Measurements from ENCODE around the gene DGKH. TPM values are rescaled to one million over a fixed set of nuclear protein-coding genes. Genes with fewer than 3 reads are reported as not detected.

The DGKH gene
- total RNA-seq, 2 experiments from 2014 or later: 6.0 TPM

DNA sequence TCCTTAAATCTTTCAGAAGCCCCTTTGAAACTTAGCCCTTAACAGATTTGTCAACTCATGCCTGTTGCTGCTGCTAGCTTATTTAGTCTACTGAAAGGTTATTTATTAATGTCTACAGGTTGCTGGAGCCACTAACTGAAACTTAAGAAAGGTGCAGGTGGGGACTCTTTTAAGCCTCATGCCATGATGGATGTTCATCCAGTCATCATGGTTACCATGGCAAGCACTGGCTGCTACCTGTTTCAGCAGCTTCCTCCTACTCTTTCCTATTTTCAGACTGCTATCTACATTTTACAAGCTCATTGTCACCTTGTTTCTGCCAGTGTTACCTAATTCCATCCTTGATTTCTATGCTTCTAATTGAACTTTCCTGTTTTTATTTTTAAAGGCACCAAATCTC is 27.1 kb downstream of the DGKH start:
- Histone ChIP-seq H3K27me3 (ENCODE audit: control insufficient read depth in 1 of 2, insufficient read depth in 2 of 2, low read length in 2 of 2) (no peaks in the 10 kb centered on the region), H3K36me3 (ENCODE audit: insufficient read depth, low read length) (no peaks in the 10 kb centered on the region), H3K9me3 (ENCODE audit: control insufficient read depth in 1 of 2, insufficient read depth in 1 of 2, low read length in 2 of 2) (no peaks in the 10 kb centered on the region), H3K4me3 (ENCODE audit: low read length) (no peak overlapping the region), H3K4me1 (ENCODE audit: insufficient read depth, low read length) (peaks cover 3% of the 10 kb centered on the region), H3K27ac (ENCODE audit: low read depth in 1 of 2, low read length in 2 of 2) (no peak overlapping the region)
- ChIA-PET POLR2A (interaction anchor here (1.2 kb wide), 1 partner anchor 28 kb away, joined by 3 read pairs; no protein-coding TSS in a partner anchor), CTCF (no interaction called here)
- DNase-seq (no peak), ATAC-seq (ENCODE audit: poor library complexity) (no peak)
- Mint-ChIP-seq H3K27ac (no peak overlapping the region), H3K27me3 (no peaks in the 10 kb centered on the region), H3K36me3 (ENCODE audit: low read depth) (no peaks in the 10 kb centered on the region), H3K4me3 (no peak overlapping the region), H3K4me1 (ENCODE audit: low read depth) (peaks cover 46% of the 10 kb centered on the region), H3K9me3 (no peaks in the 10 kb centered on the region)
- intact Hi-C loops (cut with DNase I, micrococcal nuclease): no loop called here
- TF ChIP-seq, protein P1, sequence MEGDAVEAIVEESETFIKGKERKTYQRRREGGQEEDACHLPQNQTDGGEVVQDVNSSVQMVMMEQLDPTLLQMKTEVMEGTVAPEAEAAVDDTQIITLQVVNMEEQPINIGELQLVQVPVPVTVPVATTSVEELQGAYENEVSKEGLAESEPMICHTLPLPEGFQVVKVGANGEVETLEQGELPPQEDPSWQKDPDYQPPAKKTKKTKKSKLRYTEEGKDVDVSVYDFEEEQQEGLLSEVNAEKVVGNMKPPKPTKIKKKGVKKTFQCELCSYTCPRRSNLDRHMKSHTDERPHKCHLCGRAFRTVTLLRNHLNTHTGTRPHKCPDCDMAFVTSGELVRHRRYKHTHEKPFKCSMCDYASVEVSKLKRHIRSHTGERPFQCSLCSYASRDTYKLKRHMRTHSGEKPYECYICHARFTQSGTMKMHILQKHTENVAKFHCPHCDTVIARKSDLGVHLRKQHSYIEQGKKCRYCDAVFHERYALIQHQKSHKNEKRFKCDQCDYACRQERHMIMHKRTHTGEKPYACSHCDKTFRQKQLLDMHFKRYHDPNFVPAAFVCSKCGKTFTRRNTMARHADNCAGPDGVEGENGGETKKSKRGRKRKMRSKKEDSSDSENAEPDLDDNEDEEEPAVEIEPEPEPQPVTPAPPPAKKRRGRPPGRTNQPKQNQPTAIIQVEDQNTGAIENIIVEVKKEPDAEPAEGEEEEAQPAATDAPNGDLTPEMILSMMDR (IDR thresholded peaks at IDR 0.05): no peak

DNA sequence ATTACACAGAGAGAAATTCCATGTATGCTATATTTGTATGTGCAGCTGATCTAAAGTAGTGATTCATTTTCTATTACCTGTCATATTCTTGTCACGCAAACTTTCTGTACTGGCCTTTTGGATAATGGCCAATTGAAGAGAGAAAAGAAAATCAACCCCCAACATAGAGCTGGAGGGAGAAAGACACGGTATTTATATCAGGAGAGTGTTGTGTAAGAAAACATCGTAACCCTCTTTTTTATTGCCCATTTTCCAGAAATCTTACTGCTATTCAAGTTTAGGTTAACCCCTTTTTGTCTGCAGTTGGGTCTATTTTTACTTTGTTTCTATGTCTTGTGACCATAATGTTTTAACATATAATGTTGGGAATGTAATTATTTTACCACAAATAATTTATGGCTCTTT is 27.9 kb downstream of the DGKH start:
- TF ChIP-seq, protein P1 (IDR thresholded peaks at IDR 0.05): no peak
- no peak overlapping the region for H3K4me3 Mint-ChIP-seq
- intact Hi-C loops (cut with DNase I, micrococcal nuclease): no loop called here
- no peak for ATAC-seq (ENCODE audit: poor library complexity)
- no peaks in the 10 kb centered on the region for H3K27me3 Mint-ChIP-seq
- ChIA-PET POLR2A (interaction anchor here (0.8 kb wide), 1 partner anchor 28 kb away, joined by 3 read pairs; the partner anchor contains the start of gene DGKH), CTCF (no interaction called here)
- no peaks in the 10 kb centered on the region for H3K9me3 Mint-ChIP-seq
- no peaks in the 10 kb centered on the region for H3K36me3 Mint-ChIP-seq (ENCODE audit: low read depth)
- H3K4me1 Mint-ChIP-seq (ENCODE audit: low read depth): peaks cover 38% of the 10 kb centered on the region
- Histone ChIP-seq H3K27ac (ENCODE audit: low read depth in 1 of 2, low read length in 2 of 2) (no peak overlapping the region), H3K36me3 (ENCODE audit: insufficient read depth, low read length) (no peaks in the 10 kb centered on the region), H3K4me1 (ENCODE audit: insufficient read depth, low read length) (peaks cover 3% of the 10 kb centered on the region), H3K27me3 (ENCODE audit: control insufficient read depth in 1 of 2, insufficient read depth in 2 of 2, low read length in 2 of 2) (no peaks in the 10 kb centered on the region), H3K4me3 (ENCODE audit: low read length) (no peak overlapping the region), H3K9me3 (ENCODE audit: control insufficient read depth in 1 of 2, insufficient read depth in 1 of 2, low read length in 2 of 2) (no peaks in the 10 kb centered on the region)
- no peak overlapping the region for H3K27ac Mint-ChIP-seq
- DNase-seq: no peak

DNA sequence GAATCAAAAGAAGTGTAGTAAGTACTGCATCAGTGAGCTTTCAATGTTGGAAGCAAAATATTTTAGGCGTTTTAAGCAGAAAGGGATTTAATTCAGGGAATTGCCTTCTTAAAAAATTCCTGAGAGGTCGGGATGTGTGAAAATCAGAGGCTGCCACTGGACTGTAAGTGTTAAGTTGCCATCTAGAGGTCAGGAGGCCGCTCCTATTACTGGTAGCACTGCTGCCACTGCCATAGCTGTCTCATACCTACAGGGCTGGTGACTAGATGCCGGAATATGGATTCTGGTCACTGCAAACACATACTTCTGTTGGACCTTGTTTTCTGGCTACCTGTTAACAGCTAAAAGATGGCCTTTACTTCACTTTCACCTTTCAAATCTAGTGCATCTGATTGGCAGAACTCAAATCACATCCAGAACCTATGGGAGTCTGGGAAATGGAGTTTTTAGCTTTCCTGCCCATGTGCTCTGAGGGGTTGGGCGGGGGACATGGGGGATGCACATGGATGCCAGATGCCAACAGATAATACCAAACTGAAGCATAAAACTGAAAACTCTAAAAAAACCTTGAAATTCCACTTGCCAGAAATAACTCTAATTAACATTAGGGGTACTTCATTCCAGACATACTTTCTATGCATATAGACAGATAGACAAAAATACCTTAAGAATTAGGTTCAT is 29.8 kb downstream of the DGKH start:
- no peak overlapping the region for H3K27ac ChIP-seq (ENCODE audit: low read depth in 1 of 2, low read length in 2 of 2)
- no peak overlapping the region for H3K4me3 ChIP-seq (ENCODE audit: low read length)
- Mint-ChIP-seq H3K9me3 (no peaks in the 10 kb centered on the region), H3K36me3 (ENCODE audit: low read depth) (no peaks in the 10 kb centered on the region), H3K4me1 (ENCODE audit: low read depth) (peaks cover 20% of the 10 kb centered on the region), H3K4me3 (no peak overlapping the region), H3K27ac (no peak overlapping the region), H3K27me3 (no peaks in the 10 kb centered on the region)
- H3K4me1 ChIP-seq (ENCODE audit: insufficient read depth, low read length): no peaks in the 10 kb centered on the region
- intact Hi-C loops (cut with DNase I, micrococcal nuclease): no loop called here
- ChIA-PET POLR2A (no interaction called here), CTCF (interaction anchor here (0.5 kb wide), 1 partner anchor 119 kb away, joined by 3 read pairs; no protein-coding TSS in a partner anchor)
- H3K9me3 ChIP-seq (ENCODE audit: control insufficient read depth in 1 of 2, insufficient read depth in 1 of 2, low read length in 2 of 2): no peaks in the 10 kb centered on the region
- DNase-seq (peak in 1 of 14 experiments; percentile 10), ATAC-seq (ENCODE audit: poor library complexity) (no peak)
- H3K27me3 ChIP-seq (ENCODE audit: control insufficient read depth in 1 of 2, insufficient read depth in 2 of 2, low read length in 2 of 2): no peaks in the 10 kb centered on the region
- TF ChIP-seq, protein P1 (IDR thresholded peaks at IDR 0.05): no peak
- H3K36me3 ChIP-seq (ENCODE audit: insufficient read depth, low read length): no peaks in the 10 kb centered on the region
